CD4-positive, alpha-beta T cell (primary cell): ENCODE results near the gene MCTS1. TPM values are rescaled to one million over a fixed set of nuclear protein-coding genes. Genes with fewer than 3 reads are reported as not detected.

Source experiments
- ATAC-seq: fragments of 200-7000 bp; cut with Tn5 transposase; one replicate; pipeline ENCODE4 v1.10.0; 2022; ENCODE audit warnings: mild to moderate bottlenecking; ENCODE audit not compliant: poor library complexity
- CTCF ChIA-PET: fragments of 350-600 bp; sonication (Branson Sonifier 250); formaldehyde crosslinking; loops from one replicate; lab custom pipeline; 2021; ENCODE audit warnings: antibody characterized with exemption, inconsistent platforms; lab: Charles Lee
- POLR2A ChIA-PET: fragments of 350-600 bp; sonication (Branson Sonifier 250); formaldehyde crosslinking; loops from one replicate; lab custom pipeline; 2021; ENCODE audit warnings: antibody characterized with exemption, inconsistent platforms; lab: Charles Lee
- DNase-seq, 14 experiments: peaks; one replicate each; pipeline ENCODE4 v3.0.0-alpha.2; 2013 to 2020; ENCODE audit warnings: mixed read lengths in 2 of 14
- H3K27ac ChIP-seq, 2 donors: one replicate each; pipeline versions ENCODE4 v1.5.1 to v1.7.0; 2013; ENCODE audit warnings: low read length in 2 of 2, low read depth in 1 of 2, mild to moderate bottlenecking in 1 of 2
- H3K27me3 ChIP-seq, 2 experiments: 1 replicate in 1 of 2; 2 replicates in 1 of 2; pipeline versions ENCODE4 v1.6.1 to v1.7.0; 2013; ENCODE audit warnings: low read length in 2 of 2, control low read depth in 1 of 2, mild to moderate bottlenecking in 1 of 2, moderate library complexity in 1 of 2; ENCODE audit not compliant: insufficient read depth in 2 of 2, control insufficient read depth in 1 of 2
- H3K36me3 ChIP-seq: one replicate; pipeline ENCODE4 v1.6.1; 2013; ENCODE audit warnings: low read length, control low read depth; ENCODE audit not compliant: insufficient read depth
- H3K4me1 ChIP-seq: one replicate; pipeline ENCODE4 v1.6.1; 2013; ENCODE audit warnings: low read length, control low read depth; ENCODE audit not compliant: insufficient read depth
- H3K4me3 ChIP-seq: one replicate; pipeline ENCODE4 v1.5.1; 2013; ENCODE audit warnings: mild to moderate bottlenecking, low read length, moderate library complexity
- H3K9me3 ChIP-seq, 2 experiments: 1 replicate in 1 of 2; 2 replicates in 1 of 2; pipeline versions ENCODE4 v1.6.1 to v1.7.0; 2013; ENCODE audit warnings: low read length in 2 of 2, mild to moderate bottlenecking in 2 of 2, control low read depth in 1 of 2, moderate library complexity in 1 of 2; ENCODE audit not compliant: control insufficient read depth in 1 of 2, insufficient read depth in 1 of 2
- H3K27ac Mint-ChIP-seq: one replicate; pipeline ENCODE4 v1.8.0; 2020; ENCODE audit warnings: mixed read lengths
- H3K27me3 Mint-ChIP-seq: one replicate; pipeline ENCODE4 v1.8.0; 2021; ENCODE audit warnings: mixed read lengths
- H3K36me3 Mint-ChIP-seq: one replicate; pipeline ENCODE4 v1.8.0; 2021; ENCODE audit warnings: low read depth, mixed read lengths
- H3K4me1 Mint-ChIP-seq: one replicate; pipeline ENCODE4 v1.8.0; 2021; ENCODE audit warnings: low read depth, mixed read lengths
- H3K4me3 Mint-ChIP-seq: one replicate; pipeline ENCODE4 v1.8.0; 2020; ENCODE audit warnings: mild to moderate bottlenecking, mixed read lengths
- H3K9me3 Mint-ChIP-seq: one replicate; pipeline ENCODE4 v1.8.0; 2020; ENCODE audit warnings: mixed read lengths
- CTCF ChIP-seq: fragments of 200-600 bp; IDR thresholded peaks from one replicate; pipeline ENCODE4 v1.8.0; 2022; ENCODE audit warnings: antibody characterized with exemption, mild to moderate bottlenecking
- intact Hi-C, 2 experiments: fragments of 100-400 bp; cut with DNase I in 1 of 2; cut with micrococcal nuclease in 1 of 2; formaldehyde crosslinking; loops; one replicate each; pipeline versions ENCODE4 v1.15.1 to v1.9.0; 2023 to 2025; cut with DNase I, micrococcal nuclease
- total RNA-seq, 174 experiments: library from RNA in 2 of 174; stranded (reverse) in 2 of 174; gene quantifications; one replicate each; pipeline ENCODE4 v1.2.3 and lab custom pipeline; 2021 to 2026

The MCTS1 gene
- total RNA-seq, 2 experiments from 2014 or later, result 10.1 to 10.9 TPM

DNA sequence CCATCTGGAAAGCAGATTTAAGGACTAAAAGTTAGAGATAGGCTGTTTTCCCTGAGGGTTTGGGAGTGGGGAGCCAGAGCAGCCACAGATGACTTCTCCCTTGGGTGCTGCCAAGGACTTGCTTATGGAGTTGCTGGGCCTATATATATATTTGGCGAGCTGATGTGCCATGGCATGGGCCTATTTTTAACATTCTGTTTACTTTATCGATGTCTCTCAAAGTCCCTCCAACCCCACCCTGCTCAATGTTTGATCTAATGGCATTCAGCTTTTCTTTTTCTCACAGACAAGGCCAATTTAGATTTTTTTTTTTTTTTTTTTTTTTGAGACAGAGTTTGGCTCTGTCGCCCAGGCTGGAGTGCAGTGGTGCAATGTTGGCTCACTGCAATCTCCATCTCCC lies 37.1 kb upstream of the MCTS1 start:
- intact Hi-C loops, result no loop called here
- POLR2A ChIA-PET, result interaction anchor here (0.6 kb wide), 1 partner anchor 202 kb away, joined by 4 read pairs; no protein-coding TSS in a partner anchor

GRCh38 chrX:120568035-120568434 lies 35.9 kb upstream of the MCTS1 start:
- H3K4me1 ChIP-seq, result no peaks in the 10 kb centered on the region
- no peaks in the 10 kb centered on the region for H3K9me3 ChIP-seq
- DNase-seq (no peak), ATAC-seq (no peak)
- intact Hi-C loops, result no loop called here
- CTCF ChIA-PET, result no interaction called here
- H3K27me3 Mint-ChIP-seq, result no peaks in the 10 kb centered on the region
- POLR2A ChIA-PET, result no interaction called here
- peaks cover 9% of the 10 kb centered on the region for H3K4me1 Mint-ChIP-seq
- H3K27ac ChIP-seq, result no peak overlapping the region
- no peaks in the 10 kb centered on the region for H3K9me3 Mint-ChIP-seq
- TF ChIP-seq CTCF, result no peak
- no peaks in the 10 kb centered on the region for H3K27me3 ChIP-seq
- no peaks in the 10 kb centered on the region for H3K36me3 Mint-ChIP-seq
- no peak overlapping the region for H3K4me3 ChIP-seq
- no peak overlapping the region for H3K27ac Mint-ChIP-seq
- H3K36me3 ChIP-seq, result no peaks in the 10 kb centered on the region
- H3K4me3 Mint-ChIP-seq, result no peak overlapping the region

More for the DNA sequence above, 37.1 kb upstream of the MCTS1 start:
- Mint-ChIP-seq H3K27ac (no peak overlapping the region), H3K36me3 (no peaks in the 10 kb centered on the region), H3K4me3 (no peak overlapping the region), H3K9me3 (no peaks in the 10 kb centered on the region), H3K4me1 (peaks cover 19% of the 10 kb centered on the region), H3K27me3 (no peaks in the 10 kb centered on the region)
- TF ChIP-seq CTCF, result no peak
- H3K36me3 ChIP-seq, result no peaks in the 10 kb centered on the region
- H3K4me3 ChIP-seq, result no peak overlapping the region
- CTCF ChIA-PET, result interaction anchor here (0.7 kb wide), 1 partner anchor 97 kb away, joined by 5 read pairs; no protein-coding TSS in a partner anchor
- H3K27me3 ChIP-seq, result no peaks in the 10 kb centered on the region
- ATAC-seq, result no peak
- H3K27ac ChIP-seq, result no peak overlapping the region
- no peaks in the 10 kb centered on the region for H3K9me3 ChIP-seq
- peaks cover 2% of the 10 kb centered on the region for H3K4me1 ChIP-seq
- DNase-seq, result no peak

DNA sequence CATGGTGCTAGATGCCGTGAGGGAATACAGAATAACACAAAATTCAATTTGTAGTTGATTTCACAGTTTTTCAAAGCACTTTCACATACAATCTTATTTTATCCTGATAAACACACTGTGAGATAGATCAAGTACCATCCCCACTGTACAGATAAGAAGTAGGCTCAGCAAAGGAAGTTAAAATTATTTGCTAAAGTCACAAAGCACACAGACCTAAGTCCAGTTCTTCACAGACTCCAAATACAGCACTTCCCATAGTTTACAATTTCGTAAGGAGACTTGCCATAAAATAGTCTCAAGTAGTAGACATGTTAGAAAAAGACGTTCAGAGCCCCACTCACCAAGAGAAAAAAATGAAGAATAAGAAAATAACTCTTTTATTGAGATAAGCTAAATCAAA lies 35.3 kb upstream of the MCTS1 start:
- no peaks in the 10 kb centered on the region for H3K36me3 ChIP-seq
- H3K9me3 ChIP-seq, result no peaks in the 10 kb centered on the region
- no peaks in the 10 kb centered on the region for H3K27me3 ChIP-seq
- POLR2A ChIA-PET, result interaction anchor here (0.6 kb wide), 1 partner anchor 11 kb away, joined by 4 read pairs; no protein-coding TSS in a partner anchor
- Mint-ChIP-seq H3K36me3 (no peaks in the 10 kb centered on the region), H3K27ac (no peak overlapping the region), H3K4me1 (peaks cover 9% of the 10 kb centered on the region), H3K4me3 (no peak overlapping the region), H3K9me3 (no peaks in the 10 kb centered on the region), H3K27me3 (no peaks in the 10 kb centered on the region)
- DNase-seq (no peak), ATAC-seq (no peak)
- no peak overlapping the region for H3K4me3 ChIP-seq
- no peak for TF ChIP-seq CTCF
- CTCF ChIA-PET, result no interaction called here
- H3K4me1 ChIP-seq, result no peaks in the 10 kb centered on the region
- intact Hi-C loops, result no loop called here
- H3K27ac ChIP-seq, result no peak overlapping the region
